ENCODE data around the gene SAPCD1. TPM values are rescaled to one million over a fixed set of nuclear protein-coding genes. Genes with fewer than 3 reads are reported as not detected.

SAPCD1 gene
- total RNA-seq (2013; cell fraction: nucleolus; rRNA removed): 19.2 and 21.8 TPM in 2 replicates
- total RNA-seq (2014; rRNA removed): 3.4 and 6.3 TPM in 2 replicates
- total RNA-seq (2014; rRNA removed; fragmentation: Illumina TruSeq; extraction: Trizol): 6.0 and 6.1 TPM in 2 replicates
- total RNA-seq (2021): 8.6 and 13.0 TPM in 2 replicates
- 11.4 TPM for polyA plus RNA-seq (2011; ENCODE audit: low read depth)
- polyA plus RNA-seq (2011; rRNA removed): 3.2 and 5.6 TPM in 2 replicates
- 1.7 TPM in 2 replicates for polyA plus RNA-seq (2011; cell fraction: cytosol; rRNA removed)
- 53.4 and 54.9 TPM in 2 replicates for polyA plus RNA-seq (2011; cell fraction: nucleus; rRNA removed)
- polyA plus RNA-seq (2012): 10.0 and 18.1 TPM in 2 replicates
- polyA plus RNA-seq (2014; fragmentation: Illumina TruSeq; extraction: Trizol): 9.5 and 15.4 TPM in 2 replicates
- 1 to 10 TPM; 1.6 to 3.1 TPM for polyA plus RNA-seq (2014; fragmentation: Nextera tagmentation; extraction: Ambion mirVana)
- polyA plus RNA-seq (2014; rRNA removed): 10.4 and 12.2 TPM in 2 replicates
- 1 to 10 TPM; 3.5 to 4.7 TPM for polyA plus RNA-seq (2016; fragmentation: Nextera tagmentation; extraction: Ambion mirVana)
- not detected in 2 replicates for polyA minus RNA-seq (2011; rRNA and poly(A)+ RNA removed)
- not detected in 2 replicates for polyA minus RNA-seq (2011; cell fraction: cytosol; rRNA and poly(A)+ RNA removed)
- 1.1 and 5.0 TPM in 2 replicates for polyA minus RNA-seq (2011; cell fraction: nucleus; rRNA and poly(A)+ RNA removed)
- percentile 35 among the genes with signal in this experiment for Bru-seq, nascent RNA
- BruChase-seq, experiment 1, labeled RNA remaining after a 6-hour chase: not detected
- BruChase-seq, experiment 2, labeled RNA remaining after a 2-hour chase: percentile 39 among the genes with signal in this experiment
- long read RNA-seq, experiment 1: 0 reads
- long read RNA-seq, experiment 2, partial matches to known transcripts: 0 of 1 reads
- long read RNA-seq, experiment 2, other reads (novel, unspliced or antisense): 0 of 1 reads

DNA sequence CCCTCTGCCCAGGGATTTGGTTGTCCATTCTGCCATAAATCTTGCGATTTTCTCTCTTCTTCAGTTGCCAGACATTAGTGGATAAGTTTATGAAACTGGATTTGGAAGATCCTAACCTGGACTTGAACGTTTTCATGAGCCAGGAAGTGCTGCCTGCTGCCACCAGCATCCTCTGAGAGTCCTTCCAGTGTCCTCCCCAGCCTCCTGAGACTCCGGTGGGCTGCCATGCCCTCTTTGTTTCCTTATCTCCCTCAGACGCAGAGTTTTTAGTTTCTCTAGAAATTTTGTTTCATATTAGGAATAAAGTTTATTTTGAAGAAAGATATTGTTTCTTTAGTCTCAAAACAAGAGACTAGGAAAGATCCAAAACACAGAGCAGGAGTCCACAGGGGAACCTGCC is at the start of gene SAPCD1:
Gene SAPCD1 (plus strand): TSS at position 301 of the 400 bp plus-strand sequence. CDS start 399 bp downstream, outside the sequence.
- no TSS peak for BruUV-seq (replicated peaks)
- TF ChIP-seq ZNF384 (IDR thresholded peaks at IDR 0.05; ENCODE audit: borderline replicate concordance, low read depth, low read length) (no peak), NR2F1 (conservative IDR thresholded peaks at IDR 0.05) (no peak), JUND (IDR thresholded peaks at IDR 0.05; ENCODE audit: low read depth, low read length) (no peak), ASH2L (IDR thresholded peaks at IDR 0.05; ENCODE audit: borderline replicate concordance, low read depth) (no peak), CBX5 (IDR thresholded peaks at IDR 0.05; ENCODE audit: low read depth) (no peak), BACH1 (IDR thresholded peaks at IDR 0.05; ENCODE audit: borderline replicate concordance) (no peak), SMAD5 (IDR thresholded peaks at IDR 0.05; ENCODE audit: low read depth) (no peak), POU2F2 (IDR thresholded peaks at IDR 0.05; ENCODE audit: borderline replicate concordance, low read depth, low read length) (no peak), RBBP5 (conservative IDR thresholded peaks at IDR 0.05) (no peak), IRF4 (IDR thresholded peaks at IDR 0.05; ENCODE audit: low read depth, low read length) (no peak), EZH2 (IDR thresholded peaks at IDR 0.05; ENCODE audit: borderline replicate concordance, control insufficient read depth, low read depth, low read length) (no peak)
- TF ChIP-seq, protein P1, sequence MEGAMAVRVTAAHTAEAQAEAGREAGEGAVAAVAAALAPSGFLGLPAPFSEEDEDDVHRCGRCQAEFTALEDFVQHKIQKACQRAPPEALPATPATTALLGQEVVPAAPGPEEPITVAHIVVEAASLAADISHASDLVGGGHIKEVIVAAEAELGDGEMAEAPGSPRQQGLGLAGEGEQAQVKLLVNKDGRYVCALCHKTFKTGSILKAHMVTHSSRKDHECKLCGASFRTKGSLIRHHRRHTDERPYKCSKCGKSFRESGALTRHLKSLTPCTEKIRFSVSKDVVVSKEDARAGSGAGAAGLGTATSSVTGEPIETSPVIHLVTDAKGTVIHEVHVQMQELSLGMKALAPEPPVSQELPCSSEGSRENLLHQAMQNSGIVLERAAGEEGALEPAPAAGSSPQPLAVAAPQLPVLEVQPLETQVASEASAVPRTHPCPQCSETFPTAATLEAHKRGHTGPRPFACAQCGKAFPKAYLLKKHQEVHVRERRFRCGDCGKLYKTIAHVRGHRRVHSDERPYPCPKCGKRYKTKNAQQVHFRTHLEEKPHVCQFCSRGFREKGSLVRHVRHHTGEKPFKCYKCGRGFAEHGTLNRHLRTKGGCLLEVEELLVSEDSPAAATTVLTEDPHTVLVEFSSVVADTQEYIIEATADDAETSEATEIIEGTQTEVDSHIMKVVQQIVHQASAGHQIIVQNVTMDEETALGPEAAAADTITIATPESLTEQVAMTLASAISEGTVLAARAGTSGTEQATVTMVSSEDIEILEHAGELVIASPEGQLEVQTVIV (IDR thresholded peaks at IDR 0.05; ENCODE audit: borderline replicate concordance, partially characterized antibody): no peak
- TF ChIP-seq, protein P2, sequence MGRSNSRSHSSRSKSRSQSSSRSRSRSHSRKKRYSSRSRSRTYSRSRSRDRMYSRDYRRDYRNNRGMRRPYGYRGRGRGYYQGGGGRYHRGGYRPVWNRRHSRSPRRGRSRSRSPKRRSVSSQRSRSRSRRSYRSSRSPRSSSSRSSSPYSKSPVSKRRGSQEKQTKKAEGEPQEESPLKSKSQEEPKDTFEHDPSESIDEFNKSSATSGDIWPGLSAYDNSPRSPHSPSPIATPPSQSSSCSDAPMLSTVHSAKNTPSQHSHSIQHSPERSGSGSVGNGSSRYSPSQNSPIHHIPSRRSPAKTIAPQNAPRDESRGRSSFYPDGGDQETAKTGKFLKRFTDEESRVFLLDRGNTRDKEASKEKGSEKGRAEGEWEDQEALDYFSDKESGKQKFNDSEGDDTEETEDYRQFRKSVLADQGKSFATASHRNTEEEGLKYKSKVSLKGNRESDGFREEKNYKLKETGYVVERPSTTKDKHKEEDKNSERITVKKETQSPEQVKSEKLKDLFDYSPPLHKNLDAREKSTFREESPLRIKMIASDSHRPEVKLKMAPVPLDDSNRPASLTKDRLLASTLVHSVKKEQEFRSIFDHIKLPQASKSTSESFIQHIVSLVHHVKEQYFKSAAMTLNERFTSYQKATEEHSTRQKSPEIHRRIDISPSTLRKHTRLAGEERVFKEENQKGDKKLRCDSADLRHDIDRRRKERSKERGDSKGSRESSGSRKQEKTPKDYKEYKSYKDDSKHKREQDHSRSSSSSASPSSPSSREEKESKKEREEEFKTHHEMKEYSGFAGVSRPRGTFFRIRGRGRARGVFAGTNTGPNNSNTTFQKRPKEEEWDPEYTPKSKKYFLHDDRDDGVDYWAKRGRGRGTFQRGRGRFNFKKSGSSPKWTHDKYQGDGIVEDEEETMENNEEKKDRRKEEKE (IDR thresholded peaks at IDR 0.05): no peak
- TF ChIP-seq, protein P3, sequence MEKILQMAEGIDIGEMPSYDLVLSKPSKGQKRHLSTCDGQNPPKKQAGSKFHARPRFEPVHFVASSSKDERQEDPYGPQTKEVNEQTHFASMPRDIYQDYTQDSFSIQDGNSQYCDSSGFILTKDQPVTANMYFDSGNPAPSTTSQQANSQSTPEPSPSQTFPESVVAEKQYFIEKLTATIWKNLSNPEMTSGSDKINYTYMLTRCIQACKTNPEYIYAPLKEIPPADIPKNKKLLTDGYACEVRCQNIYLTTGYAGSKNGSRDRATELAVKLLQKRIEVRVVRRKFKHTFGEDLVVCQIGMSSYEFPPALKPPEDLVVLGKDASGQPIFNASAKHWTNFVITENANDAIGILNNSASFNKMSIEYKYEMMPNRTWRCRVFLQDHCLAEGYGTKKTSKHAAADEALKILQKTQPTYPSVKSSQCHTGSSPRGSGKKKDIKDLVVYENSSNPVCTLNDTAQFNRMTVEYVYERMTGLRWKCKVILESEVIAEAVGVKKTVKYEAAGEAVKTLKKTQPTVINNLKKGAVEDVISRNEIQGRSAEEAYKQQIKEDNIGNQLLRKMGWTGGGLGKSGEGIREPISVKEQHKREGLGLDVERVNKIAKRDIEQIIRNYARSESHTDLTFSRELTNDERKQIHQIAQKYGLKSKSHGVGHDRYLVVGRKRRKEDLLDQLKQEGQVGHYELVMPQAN (conservative IDR thresholded peaks at IDR 0.05): no peak

More for the DNA sequence above, at the start of gene SAPCD1:
- in situ Hi-C loops (cut with MboI) (no loop called here), intact Hi-C loops (cut with micrococcal nuclease; ENCODE audit: unreplicated experiment) (no loop called here)
- ChIA-PET SMC1A (ENCODE audit: uncharacterized antibody, unreplicated experiment) (no interaction called here), RAD21 (ENCODE audit: unreplicated experiment) (no interaction called here), POLR2A (no interaction called here), CTCF (no interaction called here)
- no peak within 1 kb of the TSS for H2AFZ ChIP-seq (ENCODE audit: control insufficient read depth, low read depth, low read length)
- H4K20me1 ChIP-seq (ENCODE audit: control insufficient read depth, insufficient read depth): no peaks in the 10 kb centered on the region
- DNase-seq (ENCODE audit: low read depth, low spot score) (no peak), FAIRE-seq (no peak), ATAC-seq (no peak)
- no peaks in the 10 kb centered on the region for H3K4me1 ChIP-seq (ENCODE audit: control insufficient read depth, insufficient read depth, low read length)
- H3K9ac ChIP-seq (ENCODE audit: control insufficient read depth, insufficient read depth, low read length): no peak within 1 kb of the TSS
- no peaks in the 10 kb centered on the region for H3K9me3 ChIP-seq (replicated peaks; ENCODE audit: control insufficient read depth, insufficient read depth, low read length)
- WGBS (ENCODE audit: insufficient coverage, insufficient replicate concordance, low lambda C conversion rate, missing lambda C conversion rate): 61% methylated on average over 4 of the region's 4 CpGs
- H3K79me2 ChIP-seq (ENCODE audit: control insufficient read depth, insufficient read depth, low read length): no peaks in the 10 kb centered on the region
- no peaks in the 10 kb centered on the region for H3K27me3 ChIP-seq (replicated peaks in 1 of 2; ENCODE audit: control insufficient read depth in 2 of 2, insufficient read depth in 2 of 2, low read length in 1 of 2)
- H3K36me3 ChIP-seq (ENCODE audit: control insufficient read depth in 2 of 2, insufficient read depth in 2 of 2, low read length in 1 of 2): no peaks in the 10 kb centered on the region; a peak in 2 of 4 replicates
- H3K27ac ChIP-seq (ENCODE audit: control insufficient read depth, insufficient read depth): no peak within 1 kb of the TSS
- no peak within 1 kb of the TSS for H3K4me2 ChIP-seq (ENCODE audit: control insufficient read depth, insufficient read depth)
- no peak within 1 kb of the TSS for H3K4me3 ChIP-seq

All from GM12878 (cell line).